Measurements from ENCODE around the gene TMEM120A. TPM values are rescaled to one million over a fixed set of nuclear protein-coding genes. Genes with fewer than 3 reads are reported as not detected.

The TMEM120A gene
- total RNA-seq, 1 donor from 2014 or later = 19.8 TPM

- DNase-seq = no peak
These were observed 37.2 kb downstream of the TMEM120A start for GRCh38 chr7:75957021-75957736.

- DNase-seq = no peak
These were observed 39.0 kb downstream of the TMEM120A start for GRCh38 chr7:75955331-75955955.

DNA sequence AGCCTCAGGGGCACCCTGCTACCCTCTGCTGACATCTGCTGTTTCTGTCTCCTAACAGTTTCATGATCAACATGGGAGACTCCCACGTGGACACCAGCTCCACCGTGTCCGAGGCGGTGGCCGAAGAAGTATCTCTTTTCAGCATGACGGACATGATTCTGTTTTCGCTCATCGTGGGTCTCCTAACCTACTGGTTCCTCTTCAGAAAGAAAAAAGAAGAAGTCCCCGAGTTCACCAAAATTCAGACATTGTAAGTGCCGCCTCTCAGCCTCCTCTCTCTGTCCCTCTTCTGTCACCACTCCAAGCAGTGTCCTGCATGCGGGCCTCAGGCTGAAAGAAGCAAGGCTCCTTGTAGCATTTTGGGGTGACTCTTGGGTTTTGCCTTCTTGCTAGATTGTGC, 40.5 kb downstream of the TMEM120A start:
- DNase-seq = no peak

DNA sequence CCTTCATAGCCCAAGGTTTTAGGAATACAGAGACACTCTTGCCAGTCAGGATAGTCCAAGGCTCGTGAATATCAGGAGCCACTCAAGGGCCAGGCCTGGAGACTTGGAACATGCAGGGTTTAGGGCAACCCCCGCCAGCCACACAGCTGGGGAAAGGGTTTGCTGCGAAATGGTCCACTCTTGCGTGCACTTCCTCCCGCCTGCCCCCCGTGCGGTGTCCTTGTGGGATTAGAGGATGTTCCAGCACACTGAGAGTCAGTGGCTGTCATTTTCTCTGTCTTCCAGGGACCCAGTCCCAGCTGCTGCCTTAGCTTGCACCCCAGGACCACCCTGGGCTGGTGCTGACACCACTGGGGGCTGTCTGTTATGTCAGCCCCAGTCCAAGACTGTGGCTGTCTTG, 41.0 kb downstream of the TMEM120A start:
- DNase-seq = no peak

DNA sequence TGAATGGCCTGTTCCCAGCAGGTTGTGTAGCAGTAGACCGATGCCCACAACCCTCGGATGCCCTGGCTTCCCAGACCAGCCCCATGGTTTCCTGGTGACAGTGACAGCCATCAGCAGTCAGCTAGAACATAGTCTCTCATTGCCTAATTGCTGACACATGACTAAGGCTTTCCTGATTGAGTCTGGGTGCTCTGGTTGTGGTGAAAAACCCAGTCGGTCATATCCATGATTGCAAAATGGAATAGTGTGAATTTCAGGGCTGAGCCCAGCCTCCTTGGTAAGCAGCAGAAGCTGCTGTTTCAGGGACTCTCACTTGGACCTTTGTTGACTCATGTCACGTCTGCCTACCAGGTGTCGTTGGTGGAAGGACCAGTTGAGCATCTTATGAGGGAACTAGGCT, 42.9 kb downstream of the TMEM120A start:
- peak; percentile 9 for DNase-seq

DNA sequence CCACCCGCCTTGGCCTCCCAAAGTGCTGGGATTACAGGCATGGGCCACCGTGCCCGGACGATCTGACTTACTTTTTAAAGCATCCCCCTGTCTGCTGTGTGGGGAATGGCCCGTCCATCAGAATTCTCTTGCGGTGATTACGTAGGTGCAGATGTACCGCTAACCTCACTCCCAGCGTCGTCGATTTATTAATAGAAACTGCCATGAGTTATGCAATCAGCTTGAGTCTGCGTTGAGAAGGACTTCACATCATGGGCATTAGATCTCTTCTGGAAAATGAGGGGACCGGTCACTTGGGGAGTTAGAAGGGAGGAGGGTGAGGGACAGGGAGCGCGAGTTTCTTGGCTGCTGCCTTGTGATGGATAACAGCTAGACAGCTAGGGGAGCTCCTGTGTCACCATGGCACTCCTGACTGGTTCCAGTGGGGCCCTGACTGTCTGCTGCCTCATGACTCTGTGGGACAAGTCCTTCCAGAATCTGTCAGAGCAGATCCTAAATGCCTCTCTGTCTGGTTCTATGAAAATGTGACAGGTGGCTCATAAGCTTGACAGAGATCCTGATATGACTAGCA, 44.2 kb downstream of the TMEM120A start:
- no peak for DNase-seq

DNA sequence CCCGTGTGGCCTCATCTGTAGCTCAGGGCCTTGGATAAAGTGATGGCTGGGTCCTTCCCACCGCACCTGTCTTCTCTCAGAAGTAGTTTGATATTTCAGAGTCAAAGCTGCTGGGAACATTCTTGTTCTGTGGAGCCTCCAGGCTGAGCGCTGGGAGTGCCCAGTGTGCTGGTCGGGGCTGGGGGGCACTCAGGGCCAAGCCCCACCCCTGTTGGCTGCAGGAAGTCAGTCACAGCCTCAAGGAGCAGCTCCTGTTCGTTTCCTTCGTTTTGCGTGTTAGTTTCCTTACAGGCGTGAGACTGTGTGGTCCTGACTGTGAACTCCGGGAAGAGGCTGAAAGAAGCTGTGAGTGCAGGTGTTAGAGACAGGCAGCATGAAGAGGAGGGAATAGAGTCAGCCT, 46.2 kb downstream of the TMEM120A start:
- DNase-seq = no peak

- no peak for DNase-seq
These were observed 48.1 kb downstream of the TMEM120A start for GRCh38 chr7:75946207-75946855.

- DNase-seq = no peak
These were observed 48.9 kb downstream of the TMEM120A start for GRCh38 chr7:75945297-75946168.

- DNase-seq = no peak
These were observed 49.9 kb downstream of the TMEM120A start for GRCh38 chr7:75944507-75944906.

- no peak for DNase-seq
These were observed 50.5 kb downstream of the TMEM120A start for GRCh38 chr7:75943864-75944263.

DNA sequence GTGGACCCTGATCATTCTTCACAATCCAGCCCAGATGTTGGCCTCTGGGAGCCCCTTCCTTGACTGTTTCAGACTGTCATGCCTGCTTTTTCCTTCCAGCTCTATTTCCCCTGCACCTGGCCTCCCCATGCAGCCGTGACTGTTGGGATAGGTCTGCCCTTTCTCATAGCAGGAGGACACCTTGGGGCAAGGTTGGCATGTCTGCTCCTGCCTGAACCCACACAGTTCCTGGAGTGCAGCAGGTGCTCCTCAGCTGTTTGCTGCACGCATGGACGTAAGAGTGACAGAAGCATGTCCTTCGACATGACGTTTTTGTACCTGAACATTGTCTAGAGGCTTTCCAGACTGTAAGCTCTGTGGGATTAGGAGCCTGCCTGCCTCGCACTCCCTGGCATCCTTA, 55.5 kb downstream of the TMEM120A start:
- DNase-seq = no peak

DNA sequence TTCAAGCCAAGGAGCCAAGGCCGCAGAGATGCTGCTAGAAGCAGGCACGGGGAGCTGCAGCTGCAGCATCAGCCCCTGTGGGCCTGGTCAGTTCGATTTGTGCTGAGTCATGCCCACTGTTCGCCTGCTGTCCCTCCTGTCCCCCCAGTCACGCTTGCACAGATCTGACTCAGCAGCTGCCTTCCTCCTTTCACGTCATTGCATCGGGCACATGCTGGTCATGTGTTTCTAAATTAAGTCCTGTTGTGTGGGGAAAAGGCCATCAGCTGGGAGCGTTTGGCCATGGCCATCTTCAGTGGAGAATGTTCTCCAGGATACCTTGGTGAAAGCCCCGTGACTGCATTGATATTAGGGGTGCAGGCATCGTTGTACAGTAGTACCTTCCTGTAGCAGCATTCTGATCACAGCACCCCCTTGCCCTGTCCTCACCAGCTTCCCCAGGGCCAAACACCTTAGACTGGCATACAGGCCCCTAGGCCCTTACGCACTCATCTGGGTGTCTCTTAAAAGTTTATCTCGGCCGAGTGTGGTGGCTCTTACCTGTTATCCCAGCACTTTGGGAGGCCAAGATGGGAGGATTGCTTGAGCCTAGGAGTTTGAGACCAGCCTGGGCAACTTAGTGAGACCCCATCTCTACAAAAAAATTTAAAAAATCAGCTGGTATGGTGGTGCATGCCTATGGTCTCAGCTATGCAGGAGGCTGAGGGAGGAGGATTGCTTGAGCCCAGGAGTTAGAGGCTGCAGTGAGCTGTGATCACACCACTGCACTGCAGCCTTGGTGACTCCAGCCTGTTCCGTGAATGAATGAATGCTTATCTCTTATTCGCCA, 56.2 kb downstream of the TMEM120A start:
- DNase-seq = peak; percentile 25

Small RNAs within 50 kb of the gene (small RNA-seq; reads per million reads assigned to genes)
- 1.1 reads per million, percentile 76 among the genes with 10 or more reads in this experiment for gene SNORA14A

Other genes starting within 250 kb of the TMEM120A start
- gene CCL26, start 222.4 kb downstream of the TMEM120A start, total RNA-seq = not detected
- gene CCL24, start 180.8 kb downstream of the TMEM120A start, total RNA-seq = not detected
- gene RHBDD2, start 115.6 kb downstream of the TMEM120A start, total RNA-seq = 27.1 TPM
- gene POR, start 79.4 kb downstream of the TMEM120A start, total RNA-seq = 59.0 TPM
- gene STYXL1, start 53.4 kb upstream of the TMEM120A start, total RNA-seq = 18.4 TPM
- gene MDH2, start 53.5 kb upstream of the TMEM120A start, total RNA-seq = 34.8 TPM
- gene SRRM3, start 207.3 kb upstream of the TMEM120A start, total RNA-seq = 6.7 TPM